ENCODE data around the gene ZC2HC1B.

Gene ZC2HC1B

GRCh38 chr6:143976806-143977349, 112.6 kb downstream of the ZC2HC1B start:
- Histone ChIP-seq H3K27ac (no peak overlapping the region), H3K4me3 (no peak overlapping the region)

GRCh38 chr6:143980921-143981320, 116.6 kb downstream of the ZC2HC1B start:
- no peak overlapping the region for H3K4me3 ChIP-seq
- H3K27ac ChIP-seq: no peak overlapping the region

GRCh38 chr6:143982968-143983367, 118.7 kb downstream of the ZC2HC1B start:
- no peak overlapping the region for H3K4me3 ChIP-seq
- no peak overlapping the region for H3K27ac ChIP-seq

GRCh38 chr6:143984666-143985065, 120.4 kb downstream of the ZC2HC1B start:
- Histone ChIP-seq H3K27ac (no peak overlapping the region), H3K4me3 (no peak overlapping the region)

GRCh38 chr6:143986463-143987065, 122.3 kb downstream of the ZC2HC1B start:
- H3K4me3 ChIP-seq: no peak overlapping the region
- no peak overlapping the region for H3K27ac ChIP-seq
